Activated CD8-positive, alpha-beta memory T cell treated with anti-CD3 and anti-CD28 coated beads for 24 hours (primary cell): ENCODE data around the gene TUT4.

Experiments
- DNase-seq: peaks from one replicate; pipeline ENCODE4 v3.0.0-alpha.2; 2020

TUT4 gene

GRCh38 chr1:52455686-52456085, 97.2 kb downstream of the TUT4 start:
- DNase-seq = no peak

GRCh38 chr1:52454779-52455178, 98.1 kb downstream of the TUT4 start:
- DNase-seq = no peak

GRCh38 chr1:52454127-52454526, 98.8 kb downstream of the TUT4 start:
- no peak for DNase-seq

- DNase-seq = no peak
These were observed 108.4 kb downstream of the TUT4 start for GRCh38 chr1:52444463-52444862.

- no peak for DNase-seq
These were observed 112.9 kb downstream of the TUT4 start for GRCh38 chr1:52439976-52440375.

GRCh38 chr1:52436817-52437216, 116.1 kb downstream of the TUT4 start:
- no peak for DNase-seq

- no peak for DNase-seq
These were observed 117.2 kb downstream of the TUT4 start for GRCh38 chr1:52435650-52436049.

GRCh38 chr1:52435211-52435610, 117.7 kb downstream of the TUT4 start:
- no peak for DNase-seq

GRCh38 chr1:52432807-52433206, 120.1 kb downstream of the TUT4 start:
- DNase-seq = no peak

- no peak for DNase-seq
These were observed 125.7 kb downstream of the TUT4 start for GRCh38 chr1:52427152-52427551.

GRCh38 chr1:52426371-52426770, 126.5 kb downstream of the TUT4 start:
- no peak for DNase-seq

- no peak for DNase-seq
These were observed 128.1 kb downstream of the TUT4 start for GRCh38 chr1:52424813-52425212.

- no peak for DNase-seq
These were observed 128.7 kb downstream of the TUT4 start for GRCh38 chr1:52424231-52424636.

GRCh38 chr1:52423771-52424170, 129.1 kb downstream of the TUT4 start:
- peak; percentile 69 for DNase-seq

GRCh38 chr1:52423055-52423454, 129.8 kb downstream of the TUT4 start:
- no peak for DNase-seq

- DNase-seq = no peak
These were observed 132.2 kb downstream of the TUT4 start for GRCh38 chr1:52420713-52421112.

GRCh38 chr1:52416811-52417210, 136.1 kb downstream of the TUT4 start:
- no peak for DNase-seq

GRCh38 chr1:52414942-52415341, 137.9 kb downstream of the TUT4 start:
- DNase-seq = no peak

GRCh38 chr1:52413410-52413989, 139.4 kb downstream of the TUT4 start:
- no peak for DNase-seq

GRCh38 chr1:52404975-52405338, 147.9 kb downstream of the TUT4 start:
- DNase-seq = no peak

GRCh38 chr1:52404116-52404974, 148.5 kb downstream of the TUT4 start, which contains the start of the genes ORC1 and PRPF38A:
Gene ORC1, minus strand, starts transcription at chr1:52404423. Its CDS starts 2,200 bp downstream, at chr1:52402223.
Gene PRPF38A, plus strand, starts transcription at chr1:52404602. Its CDS starts 148 bp downstream, at chr1:52404750.
- peak; percentile 98 for DNase-seq

- DNase-seq = no peak
These were observed 149.3 kb downstream of the TUT4 start for GRCh38 chr1:52403566-52404115.

GRCh38 chr1:52402860-52403240, 150.0 kb downstream of the TUT4 start:
- no peak for DNase-seq

GRCh38 chr1:52400131-52400530, 152.8 kb downstream of the TUT4 start:
- no peak for DNase-seq
